ENCODE measurements around the gene ZBTB38.

The ZBTB38 gene

DNA sequence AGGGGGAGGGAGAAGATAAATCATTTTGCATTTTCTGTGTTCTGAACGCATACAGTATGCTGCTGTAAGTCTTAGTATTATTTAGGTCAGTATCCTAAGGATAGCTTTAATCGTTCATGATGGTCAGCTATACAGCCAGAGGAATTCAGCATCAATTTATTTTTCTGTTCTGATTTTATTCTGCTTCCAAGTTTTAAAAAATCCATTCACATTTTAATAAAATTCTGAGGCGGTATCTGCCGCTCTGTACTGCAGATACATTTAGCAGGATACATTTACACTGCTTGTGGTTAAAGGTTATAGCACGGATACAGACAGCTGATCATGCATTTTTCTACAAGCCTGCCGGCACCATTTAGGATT is 17.8 kb downstream of the ZBTB38 start:
- DNase-seq (ENCODE audit: low spot score) = no peak

GRCh38 chr3:141386611-141387111 is 18.4 kb downstream of the ZBTB38 start:
- no peak for DNase-seq (ENCODE audit: low spot score)

- no peak for DNase-seq (ENCODE audit: low spot score)
Observed at GRCh38 chr3:141387516-141387915, 19.2 kb downstream of the ZBTB38 start.

GRCh38 chr3:141388395-141388794 is 20.1 kb downstream of the ZBTB38 start:
- no peak for DNase-seq (ENCODE audit: low spot score)

GRCh38 chr3:141388823-141389621 is 20.7 kb downstream of the ZBTB38 start:
- no peak for DNase-seq (ENCODE audit: low spot score)

DNA sequence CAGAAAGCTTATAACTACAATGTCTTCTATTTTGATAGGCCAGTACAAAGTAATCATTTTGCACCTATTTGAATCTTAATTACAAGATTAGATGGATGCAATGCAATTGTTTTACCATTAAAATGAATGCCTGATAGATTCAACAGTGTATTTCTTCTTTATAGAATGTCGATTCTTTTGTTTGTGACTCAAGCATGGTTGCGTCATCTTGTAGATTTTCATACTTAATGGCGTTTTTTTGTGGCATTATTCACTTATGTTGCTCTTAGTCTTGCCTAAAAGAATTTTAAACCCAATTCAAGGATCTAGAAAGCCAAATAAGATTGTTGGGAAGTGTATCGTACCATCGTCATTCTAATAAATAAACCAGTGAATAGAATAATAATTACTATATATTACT is 21.4 kb downstream of the ZBTB38 start:
- no peak for DNase-seq (ENCODE audit: low spot score)

DNA sequence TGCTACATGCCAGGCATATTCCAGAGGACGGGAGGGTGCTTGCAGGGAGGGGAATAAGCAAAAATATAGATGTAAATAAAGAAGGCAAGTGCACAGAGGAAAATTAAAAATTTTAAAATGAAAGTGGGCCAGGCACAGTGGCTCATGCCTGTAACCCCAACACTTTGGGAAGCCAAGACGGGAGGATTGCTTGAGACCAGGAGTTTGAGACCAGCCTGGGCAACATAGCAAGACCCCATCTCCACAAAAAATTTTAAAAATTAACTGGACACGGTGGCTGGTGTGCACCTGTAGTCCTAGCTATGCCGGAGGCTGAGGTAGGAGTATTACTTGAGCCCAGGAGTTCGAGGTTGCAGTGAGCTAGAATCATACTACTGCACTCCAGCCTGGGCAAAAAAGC is 22.4 kb downstream of the ZBTB38 start:
- no peak for DNase-seq (ENCODE audit: low spot score)

GRCh38 chr3:141391298-141391990 is 23.1 kb downstream of the ZBTB38 start:
- no peak for DNase-seq (ENCODE audit: low spot score)

- DNase-seq (ENCODE audit: low spot score) = no peak
Observed at GRCh38 chr3:141391991-141392316, 23.6 kb downstream of the ZBTB38 start.

GRCh38 chr3:141392416-141392815 is 24.1 kb downstream of the ZBTB38 start:
- no peak for DNase-seq (ENCODE audit: low spot score)

DNA sequence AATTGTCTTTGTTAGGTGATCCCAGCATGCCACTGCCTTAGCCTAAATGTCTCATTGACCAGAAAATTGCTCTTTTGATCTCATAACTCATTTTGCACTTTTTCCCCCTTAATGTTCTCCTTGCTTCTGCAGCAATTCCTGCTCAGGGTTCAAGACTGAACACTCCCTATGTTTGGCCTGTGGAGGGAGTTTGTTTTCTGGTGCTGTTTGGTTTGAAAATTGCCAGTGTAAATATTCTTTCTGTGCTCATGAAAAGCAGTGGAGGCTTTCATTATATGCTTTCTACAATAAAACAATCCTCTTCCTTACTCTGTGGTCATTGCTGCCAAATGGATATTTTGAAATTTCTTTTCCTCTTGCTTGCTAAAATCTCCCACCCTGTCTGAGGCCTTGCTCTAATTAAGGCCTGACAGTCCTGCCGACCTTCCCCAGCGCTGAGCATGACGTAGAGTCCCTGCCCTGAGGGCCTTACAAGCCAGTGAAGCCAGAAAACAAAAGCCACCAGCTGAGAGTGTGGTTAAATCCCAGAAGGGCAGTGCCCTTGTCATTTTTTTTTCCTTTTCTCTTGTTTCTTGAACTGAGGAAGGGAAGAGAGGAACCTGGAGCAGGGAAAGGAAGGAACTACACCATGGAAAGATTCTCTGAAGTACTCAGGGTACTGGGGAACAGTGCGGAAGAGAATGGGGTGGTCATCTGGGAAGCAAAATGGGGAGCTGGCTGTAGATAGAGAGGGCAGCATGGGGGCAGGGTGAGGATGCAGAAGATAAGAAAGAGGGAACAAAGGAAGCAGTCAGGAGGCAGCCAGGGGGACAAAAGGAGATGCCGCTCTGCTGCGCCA is 24.8 kb downstream of the ZBTB38 start:
- DNase-seq (ENCODE audit: low spot score) = peak; percentile 78

- no peak for DNase-seq (ENCODE audit: low spot score)
Observed at GRCh38 chr3:141393735-141394076, 25.4 kb downstream of the ZBTB38 start.

DNA sequence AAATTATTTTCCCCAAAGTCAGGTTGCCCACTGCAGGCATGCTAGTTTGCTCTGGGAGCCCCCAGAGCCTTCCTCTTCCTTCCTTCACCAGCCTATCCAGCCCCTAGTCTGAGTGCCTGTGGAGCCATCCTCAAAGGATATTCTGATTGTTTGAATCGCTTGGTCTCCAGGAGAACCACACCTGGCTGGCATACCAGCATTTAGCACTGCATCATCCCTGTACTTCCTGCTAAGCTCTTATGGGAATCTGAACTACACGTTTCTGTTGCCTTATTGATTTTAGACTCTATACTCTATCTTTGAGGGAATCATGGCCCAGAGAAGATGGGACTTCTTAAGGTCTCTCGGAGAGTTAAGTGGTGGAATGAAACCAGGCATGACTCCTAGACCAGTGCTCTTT is 26.3 kb downstream of the ZBTB38 start:
- no peak for DNase-seq (ENCODE audit: low spot score)

DNA sequence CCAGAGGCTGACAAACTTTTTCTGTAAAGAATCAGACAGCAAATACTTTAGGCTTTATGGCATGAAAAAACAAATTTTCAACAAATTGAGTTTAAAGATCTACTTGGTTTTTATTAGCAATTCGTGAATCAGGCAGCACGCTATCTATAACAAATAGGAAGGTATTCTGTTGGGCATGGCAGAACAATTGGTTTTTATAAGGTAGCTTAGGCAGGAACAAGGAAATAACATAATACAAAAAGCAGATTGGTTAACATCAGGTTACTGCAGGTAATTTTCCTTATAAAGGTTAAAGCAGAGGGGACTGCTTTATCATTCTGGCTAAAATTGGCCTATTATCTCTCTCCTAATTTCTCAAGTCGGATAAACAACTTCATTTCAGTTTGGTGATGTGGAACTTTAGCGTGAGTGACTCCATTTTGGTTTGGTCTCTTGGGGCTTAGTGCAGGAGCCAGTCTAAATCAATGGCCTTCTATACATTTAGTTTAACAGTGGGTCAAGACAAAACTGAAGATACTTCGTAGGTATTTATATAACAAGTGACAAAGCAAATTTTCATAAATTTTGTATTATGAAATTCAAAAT is 26.8 kb downstream of the ZBTB38 start:
- DNase-seq (ENCODE audit: low spot score) = no peak

DNA sequence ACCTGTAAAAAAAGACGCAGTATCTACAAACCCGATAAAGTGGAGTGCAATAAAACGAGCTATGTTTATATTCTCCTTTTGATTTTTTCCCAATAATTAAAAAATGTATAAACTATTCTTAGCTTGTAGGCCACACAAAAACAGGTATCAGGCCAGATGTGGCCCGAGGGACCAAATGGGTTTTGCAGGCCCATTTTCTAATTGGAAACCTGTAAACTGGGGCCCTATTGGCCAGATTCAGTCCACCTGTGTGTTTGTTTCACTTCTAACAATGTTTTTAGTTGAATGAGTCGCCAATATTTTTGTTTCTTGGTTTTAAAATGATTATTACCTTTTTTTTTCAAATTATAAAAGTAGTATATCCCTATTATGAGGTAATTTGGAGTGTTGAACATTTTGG is 29.7 kb downstream of the ZBTB38 start:
- no peak for DNase-seq (ENCODE audit: low spot score)

GRCh38 chr3:141399200-141399599 is 30.9 kb downstream of the ZBTB38 start:
- DNase-seq (ENCODE audit: low spot score) = no peak

- DNase-seq (ENCODE audit: low spot score) = no peak
Observed at GRCh38 chr3:141400073-141400971, 32.0 kb downstream of the ZBTB38 start.

DNA sequence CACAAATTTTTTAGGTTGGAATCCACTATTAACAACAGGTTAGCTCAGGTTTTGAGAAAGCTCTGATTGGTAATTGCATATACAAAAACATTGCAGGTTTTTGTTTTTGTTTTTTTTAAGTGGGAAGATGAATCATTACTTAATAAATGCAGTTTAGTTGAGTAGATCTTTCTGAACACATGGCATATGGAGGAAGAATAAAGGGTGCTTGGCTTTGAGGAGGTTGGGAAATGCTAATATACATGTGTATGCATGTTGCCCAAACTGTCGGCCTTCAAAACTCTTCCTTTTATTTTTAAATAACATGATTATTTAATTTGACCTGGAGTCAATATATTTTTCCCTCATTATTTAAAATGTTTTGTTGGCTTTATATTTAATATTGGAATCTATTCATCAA is 32.8 kb downstream of the ZBTB38 start:
- no peak for DNase-seq (ENCODE audit: low spot score)

GRCh38 chr3:141401573-141402475 is 33.5 kb downstream of the ZBTB38 start:
- peak; percentile 77 for DNase-seq (ENCODE audit: low spot score)

GRCh38 chr3:141402476-141403171 is 34.3 kb downstream of the ZBTB38 start:
- peak; percentile 81 for DNase-seq (ENCODE audit: low spot score)

Measured in ecto neural progenitor cell (in vitro differentiated cells).